T-cell (primary cell): ENCODE data around the gene MAOB. TPM values are rescaled to one million over a fixed set of nuclear protein-coding genes. Genes with fewer than 3 reads are reported as not detected.

Experiments
- ATAC-seq, 4 experiments: fragments of 200-7000 bp in 3 of 4; fragments of 150-1000 bp in 1 of 4; cut with Tn5 transposase; replicated peaks in 1 of 4; 1 replicate in 3 of 4; 2 replicates in 1 of 4; pipeline ENCODE4 v1.10.0; 2021; ENCODE audit warnings: moderate library complexity in 3 of 4, mild to moderate bottlenecking in 2 of 4, moderate number of reproducible peaks in 1 of 4
- CTCF ChIA-PET, 2 donors: fragments of 300-600 bp; sonication (Branson Sonifier 250); formaldehyde crosslinking; loops; one replicate each; lab custom pipeline; 2022; ENCODE audit warnings: antibody characterized with exemption in 2 of 2; lab: Charles Lee
- POLR2A ChIA-PET, 2 donors: fragments of 300-600 bp; sonication (Branson Sonifier 250); formaldehyde crosslinking; loops; one replicate each; lab custom pipeline; 2022; ENCODE audit warnings: antibody characterized with exemption in 2 of 2; lab: Charles Lee
- DNase-seq, 35 experiments: peaks; one replicate each; pipeline versions ENCODE4 v3.0.0 to v3.0.0-alpha.2; 2013 to 2023
- H3K27ac ChIP-seq: one replicate; pipeline ENCODE4 v1.5.1; 2013; ENCODE audit warnings: low read length
- H3K27me3 ChIP-seq, 2 experiments: replicated peaks in 1 of 2; 1 replicate in 1 of 2; 2 replicates in 1 of 2; pipeline versions ENCODE4 v1.6.1 to v1.7.0; 2013; ENCODE audit warnings: low read length in 1 of 2, mixed read lengths in 1 of 2; ENCODE audit not compliant: control insufficient read depth in 2 of 2, insufficient read depth in 2 of 2; ENCODE audit errors: extremely low read depth in 1 of 2
- H3K36me3 ChIP-seq, 2 donors: 1 replicate in 1 of 2; 2 replicates in 1 of 2; pipeline versions ENCODE4 v1.6.1 to v1.7.0; 2013; ENCODE audit warnings: low read length in 1 of 2; ENCODE audit not compliant: control insufficient read depth in 2 of 2, insufficient read depth in 1 of 2; ENCODE audit errors: extremely low read depth in 1 of 2
- H3K4me1 ChIP-seq, 2 experiments: 1 replicate in 1 of 2; 2 replicates in 1 of 2; pipeline versions ENCODE4 v1.6.1 to v1.7.0; 2013; ENCODE audit warnings: low read length in 2 of 2, mixed read lengths in 1 of 2; ENCODE audit not compliant: insufficient read depth in 2 of 2, control insufficient read depth in 1 of 2; ENCODE audit errors: extremely low read depth in 1 of 2
- H3K4me3 ChIP-seq, 2 donors: 1 replicate in 1 of 2; 2 replicates in 1 of 2; pipeline versions ENCODE4 v1.5.1 to v1.7.0; 2013; ENCODE audit warnings: mild to moderate bottlenecking in 2 of 2, low read length in 1 of 2, moderate library complexity in 1 of 2; ENCODE audit not compliant: control insufficient read depth in 1 of 2; ENCODE audit errors: extremely low read depth in 1 of 2
- H3K9me3 ChIP-seq: 2 replicates; pipeline ENCODE4 v1.7.0; 2013
- H3K27ac Mint-ChIP-seq, 2 donors: one replicate each; pipeline ENCODE4 v1.8.0; 2020 to 2021; ENCODE audit warnings: mild to moderate bottlenecking in 2 of 2, mixed read lengths in 2 of 2
- H3K27me3 Mint-ChIP-seq, 2 donors: one replicate each; pipeline ENCODE4 v1.8.0; 2021 to 2022; ENCODE audit warnings: mixed read lengths in 2 of 2
- H3K36me3 Mint-ChIP-seq: one replicate; pipeline ENCODE4 v1.8.0; 2021; ENCODE audit warnings: mixed read lengths
- H3K4me1 Mint-ChIP-seq, 3 donors: one replicate each; pipeline ENCODE4 v1.8.0; 2020 to 2022; ENCODE audit warnings: mixed read lengths in 3 of 3, mild to moderate bottlenecking in 1 of 3
- H3K4me3 Mint-ChIP-seq, 3 donors: one replicate each; pipeline ENCODE4 v1.8.0; 2020 to 2022; ENCODE audit warnings: mild to moderate bottlenecking in 3 of 3, mixed read lengths in 3 of 3, moderate library complexity in 3 of 3
- H3K9me3 Mint-ChIP-seq, 3 donors: one replicate each; pipeline ENCODE4 v1.8.0; 2020 to 2022; ENCODE audit warnings: mixed read lengths in 3 of 3
- WGBS: methylation state at CpG from one replicate; pipeline ENCODE4 v1.1.5; 2013; ENCODE audit warnings: missing lambda C conversion rate; ENCODE audit not compliant: insufficient coverage; 5-methylcytosine and 5-hydroxymethylcytosine counted together
- total RNA-seq, 35 experiments: library from RNA in 6 of 35; stranded (reverse) in 6 of 35; fragments of 120-200 nt in 1 of 35; gene quantifications; one replicate each; pipeline versions ENCODE4 v1.2.1 to v1.2.4 and lab custom pipeline; 2013 to 2026

MAOB gene
- total RNA-seq, 5 donors from 2014 or later (not counting 1 experiment from before 2014, with no cell fraction given), result 0.13 to 0.20 (median 0.16) TPM; not detected in 2

GRCh38 chrX:43718956-43719355, 163.3 kb downstream of the MAOB start:
- Mint-ChIP-seq H3K27me3 (no peaks in the 10 kb centered on the region), H3K27ac (no peak overlapping the region), H3K4me1 (no peaks in the 10 kb centered on the region), H3K4me3 (no peak overlapping the region), H3K9me3 (no peaks in the 10 kb centered on the region), H3K36me3 (no peaks in the 10 kb centered on the region)
- ChIA-PET CTCF (no interaction called here), POLR2A (no interaction called here)
- no CpG with 5 or more reads among the region's 1 CpG for WGBS
- no peak for ATAC-seq
- Histone ChIP-seq H3K27ac (no peak overlapping the region), H3K36me3 (no peaks in the 10 kb centered on the region), H3K27me3 (no peaks in the 10 kb centered on the region), H3K9me3 (no peaks in the 10 kb centered on the region), H3K4me1 (no peaks in the 10 kb centered on the region), H3K4me3 (no peak overlapping the region)
- no peak for DNase-seq

- no peaks in the 10 kb centered on the region for H3K36me3 ChIP-seq
- no peaks in the 10 kb centered on the region for H3K4me1 Mint-ChIP-seq
- CTCF ChIA-PET, result no interaction called here
- no peaks in the 10 kb centered on the region for H3K9me3 Mint-ChIP-seq
- no peaks in the 10 kb centered on the region for H3K9me3 ChIP-seq
- H3K4me1 ChIP-seq, result no peaks in the 10 kb centered on the region
- POLR2A ChIA-PET, result no interaction called here
- no peaks in the 10 kb centered on the region for H3K27me3 ChIP-seq
- H3K27ac Mint-ChIP-seq, result no peak overlapping the region
- 70% methylated on average over 4 of the region's 6 CpGs for whole genome bisulfite sequencing
- no peaks in the 10 kb centered on the region for H3K27me3 Mint-ChIP-seq
- H3K4me3 Mint-ChIP-seq, result no peak overlapping the region
- no peak overlapping the region for H3K4me3 ChIP-seq
- no peak for ATAC-seq
- no peaks in the 10 kb centered on the region for H3K36me3 Mint-ChIP-seq
- DNase-seq, result no peak
- H3K27ac ChIP-seq, result no peak overlapping the region
Observed at GRCh38 chrX:43718546-43718945, 163.7 kb downstream of the MAOB start.

GRCh38 chrX:43718081-43718480, 164.2 kb downstream of the MAOB start:
- Histone ChIP-seq H3K4me3 (no peak overlapping the region), H3K27ac (no peak overlapping the region), H3K36me3 (no peaks in the 10 kb centered on the region), H3K9me3 (no peaks in the 10 kb centered on the region), H3K4me1 (no peaks in the 10 kb centered on the region), H3K27me3 (no peaks in the 10 kb centered on the region)
- H3K9me3 Mint-ChIP-seq, result no peaks in the 10 kb centered on the region
- peaks cover 0 to under 1% of the 10 kb centered on the region in 2 donors for H3K27me3 Mint-ChIP-seq
- no peaks in the 10 kb centered on the region for H3K36me3 Mint-ChIP-seq
- ChIA-PET POLR2A (no interaction called here), CTCF (no interaction called here)
- DNase-seq, result no peak
- H3K4me1 Mint-ChIP-seq, result no peaks in the 10 kb centered on the region
- no peak overlapping the region for H3K27ac Mint-ChIP-seq
- no peak for ATAC-seq
- WGBS, result 100% methylated on average over 1 of the region's 1 CpG
- H3K4me3 Mint-ChIP-seq, result no peak overlapping the region

- DNase-seq, result no peak
- H3K27ac Mint-ChIP-seq, result no peak overlapping the region
- Histone ChIP-seq H3K4me1 (no peaks in the 10 kb centered on the region), H3K4me3 (no peak overlapping the region), H3K36me3 (no peaks in the 10 kb centered on the region), H3K27me3 (no peaks in the 10 kb centered on the region), H3K27ac (no peak overlapping the region), H3K9me3 (no peaks in the 10 kb centered on the region)
- no peaks in the 10 kb centered on the region for H3K9me3 Mint-ChIP-seq
- no peak overlapping the region for H3K4me3 Mint-ChIP-seq
- no CpG with 5 or more reads among the region's 1 CpG for WGBS
- CTCF ChIA-PET, result no interaction called here
- POLR2A ChIA-PET, result no interaction called here
- no peaks in the 10 kb centered on the region for H3K36me3 Mint-ChIP-seq
- no peaks in the 10 kb centered on the region for H3K4me1 Mint-ChIP-seq
- no peak for ATAC-seq
- H3K27me3 Mint-ChIP-seq, result peaks cover 0 to 5% of the 10 kb centered on the region in 2 donors
Observed at GRCh38 chrX:43717161-43717560, 165.1 kb downstream of the MAOB start.

- DNase-seq, result no peak
- Mint-ChIP-seq H3K4me3 (no peak overlapping the region), H3K27me3 (peaks cover 0 to 5% of the 10 kb centered on the region in 2 donors), H3K4me1 (no peaks in the 10 kb centered on the region), H3K27ac (no peak overlapping the region), H3K9me3 (no peaks in the 10 kb centered on the region), H3K36me3 (no peaks in the 10 kb centered on the region)
- H3K27me3 ChIP-seq, result no peaks in the 10 kb centered on the region
- ChIA-PET CTCF (no interaction called here), POLR2A (no interaction called here)
- no peak overlapping the region for H3K27ac ChIP-seq
- H3K4me3 ChIP-seq, result no peak overlapping the region
- WGBS, result no CpG with 5 or more reads among the region's 1 CpG
- no peaks in the 10 kb centered on the region for H3K36me3 ChIP-seq
- no peaks in the 10 kb centered on the region for H3K4me1 ChIP-seq
- ATAC-seq, result no peak
- no peaks in the 10 kb centered on the region for H3K9me3 ChIP-seq
Observed at GRCh38 chrX:43716696-43717095, 165.6 kb downstream of the MAOB start.

Other genes with a start within 250 kb of the MAOB start
- gene MAOA, start 226.2 kb downstream of the MAOB start, total RNA-seq, result under 1 TPM in 4 of 5 donors, not detected in 1; 0.08 to 0.55 (median 0.37) TPM
- not detected for gene NDP, start 90.9 kb upstream of the MAOB start, total RNA-seq